Suprapubic skin (tissue), 4 donors: ENCODE measurements around the gene CENPX.

Experiments used
- CTCF ChIP-seq, 2 donors: fragments of 200-600 bp in 1 of 2; fragments of 450-650 bp in 1 of 2; sonication (generic) in 1 of 2; IDR thresholded peaks; one replicate each; pipeline ENCODE4 v1.5.1; 2016 to 2019; ENCODE audit warnings: antibody characterized with exemption in 2 of 2, mild to moderate bottlenecking in 1 of 2, moderate library complexity in 1 of 2
- POLR2A ChIP-seq, 2 donors: fragments of 450-650 bp; IDR thresholded peaks; one replicate each; pipeline ENCODE4 v1.6.1; 2017; ENCODE audit warnings: antibody characterized with exemption in 2 of 2, mild to moderate bottlenecking in 2 of 2, moderate library complexity in 2 of 2
- POLR2AphosphoS5 ChIP-seq, 3 donors: sonication (generic); formaldehyde crosslinking; IDR thresholded peaks; one replicate each; pipeline ENCODE4 v1.6.1; 2017; ENCODE audit warnings: antibody characterized with exemption in 3 of 3

- TF ChIP-seq CTCF (IDR thresholded peaks at IDR 0.05) (no peak), POLR2AphosphoS5 (IDR thresholded peaks at IDR 0.05) (no peak), POLR2A (IDR thresholded peaks at IDR 0.05) (no peak)
Observed at GRCh38 chr17:82001571-82002056, 21.1 kb downstream of the CENPX start.
